Measurements from ENCODE around the gene BCOR.
A peak's percentile ranks its signal among the peaks of the same experiment; 100 is the strongest.

The BCOR gene

DNA sequence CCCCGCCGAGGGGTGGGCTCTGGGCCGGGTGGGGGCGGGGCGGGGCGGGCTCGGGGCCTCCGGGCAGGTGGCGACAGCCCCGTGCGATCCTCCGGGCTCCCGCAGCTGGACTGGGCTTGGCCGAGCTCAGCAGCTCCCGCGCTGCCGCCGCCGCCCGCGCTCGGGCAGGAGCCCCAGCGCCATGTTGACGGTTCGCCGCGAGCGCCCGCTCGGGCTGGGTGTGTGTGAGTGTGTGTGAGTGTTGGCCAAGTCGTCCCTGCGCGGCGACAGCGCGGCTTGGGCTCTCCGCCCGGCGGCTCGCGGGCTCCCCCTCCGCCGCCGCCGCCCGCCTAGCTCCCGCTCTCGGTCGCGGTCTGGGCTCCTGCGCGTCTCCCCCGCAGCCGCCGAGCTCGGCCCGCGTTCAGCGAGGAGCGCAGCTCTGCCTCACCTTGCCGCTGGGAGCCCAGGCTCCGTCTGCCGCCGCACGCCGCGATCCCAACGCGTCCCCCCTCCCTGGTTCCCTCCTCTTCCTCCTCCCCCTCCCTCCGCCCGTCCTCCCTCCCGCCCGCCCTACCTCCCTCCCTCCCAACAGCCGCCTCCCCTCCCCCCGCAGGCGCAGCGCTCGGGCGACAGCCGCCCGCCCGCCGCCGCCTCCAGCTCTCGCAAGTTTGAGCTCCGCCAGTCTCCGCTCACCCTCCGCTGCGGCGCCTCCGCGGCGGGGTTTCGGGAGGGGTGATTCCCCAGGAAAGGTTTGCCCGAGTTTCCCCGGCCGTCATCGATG is at the start of gene BCOR:
TSS of gene BCOR (minus strand) at position 455 of the 760 bp plus-strand sequence. CDS start 20,029 bp downstream, outside the sequence.
- peak; percentile 69 for DNase-seq (ENCODE audit: low spot score)

DNA sequence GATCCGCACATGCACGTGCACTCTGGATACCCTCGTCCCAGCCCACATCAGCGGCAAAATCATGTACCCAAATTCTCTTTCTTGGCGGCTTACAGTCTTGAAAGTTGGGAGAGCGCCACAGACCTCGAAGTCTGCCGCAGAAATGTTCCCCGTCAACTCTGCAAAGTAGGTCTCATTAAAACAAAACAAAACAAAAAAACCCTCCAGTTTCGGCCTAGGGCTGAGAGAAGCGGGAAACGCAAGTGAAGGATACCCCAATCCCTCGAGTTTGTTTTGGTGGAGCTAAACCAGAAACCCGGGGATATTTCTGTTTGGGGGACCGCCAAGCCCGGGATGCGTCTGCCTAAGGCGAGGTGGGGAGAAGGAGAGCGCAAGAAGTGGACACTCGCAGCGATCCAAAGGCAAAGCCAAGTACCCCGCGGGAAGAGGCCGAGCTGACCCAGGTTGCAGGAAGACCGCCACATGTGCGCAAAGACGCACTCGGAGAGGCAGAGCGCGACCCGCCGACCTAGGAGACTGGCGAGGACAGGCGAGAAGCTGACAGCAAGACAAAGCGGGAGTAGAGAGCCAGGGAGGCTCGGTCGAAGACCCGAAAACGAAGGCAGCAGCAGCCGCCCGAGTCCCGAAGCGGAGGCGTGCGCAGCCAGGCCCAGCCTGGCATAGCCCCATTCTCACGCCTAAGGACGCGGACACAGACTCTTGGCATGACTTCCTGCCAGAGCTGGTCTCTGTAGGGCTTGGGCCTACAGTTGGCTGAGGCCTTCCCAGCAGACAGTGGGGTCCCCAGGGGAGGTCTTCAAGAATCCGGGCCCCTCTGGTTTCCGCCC is 49.6 kb upstream of the BCOR start:
- no peak for DNase-seq (ENCODE audit: low spot score)

DNA sequence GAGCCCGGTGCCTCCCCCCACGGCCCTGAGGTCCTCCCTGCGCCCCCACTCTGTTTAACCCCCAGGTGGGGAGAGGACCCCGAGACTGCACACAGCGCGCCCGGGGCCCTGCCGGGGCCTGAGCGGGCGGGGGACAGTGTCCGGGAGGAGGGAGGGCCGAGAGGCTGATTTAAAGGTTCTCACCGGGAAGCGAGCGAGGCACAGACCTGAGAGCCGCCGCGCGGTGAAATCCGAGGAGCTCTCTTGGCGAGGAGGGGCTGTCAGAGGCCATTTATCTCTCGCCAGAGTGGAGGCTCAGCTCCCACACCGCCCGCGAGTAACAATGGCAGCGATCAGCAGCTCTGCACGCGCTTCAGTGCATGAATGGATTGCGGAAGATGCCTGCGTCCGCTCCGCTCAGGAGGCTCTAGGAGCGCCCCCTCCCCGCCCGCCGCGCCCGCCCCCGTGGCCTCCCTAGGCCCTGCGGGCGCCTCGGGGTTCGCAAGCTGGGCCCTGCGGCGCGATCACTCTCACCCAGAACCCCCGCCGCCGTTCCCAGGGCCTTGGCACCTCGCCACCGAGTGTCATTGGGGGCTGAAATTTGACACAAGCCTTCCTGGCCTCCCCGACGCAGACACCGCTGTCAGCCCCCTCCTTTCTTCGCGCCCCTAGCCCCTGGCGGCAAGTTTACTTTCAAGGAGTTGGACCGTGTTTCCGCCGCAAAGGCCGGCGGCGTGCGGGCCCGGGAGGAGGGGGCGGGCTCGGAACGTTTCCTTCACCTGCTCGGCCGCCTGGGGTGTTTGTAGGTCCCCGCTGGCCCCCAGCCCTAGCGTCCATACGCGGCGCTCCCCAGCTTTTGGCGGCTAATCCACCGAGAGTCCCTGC is 48.7 kb upstream of the BCOR start:
- peak; percentile 20 for DNase-seq (ENCODE audit: low spot score)

DNA sequence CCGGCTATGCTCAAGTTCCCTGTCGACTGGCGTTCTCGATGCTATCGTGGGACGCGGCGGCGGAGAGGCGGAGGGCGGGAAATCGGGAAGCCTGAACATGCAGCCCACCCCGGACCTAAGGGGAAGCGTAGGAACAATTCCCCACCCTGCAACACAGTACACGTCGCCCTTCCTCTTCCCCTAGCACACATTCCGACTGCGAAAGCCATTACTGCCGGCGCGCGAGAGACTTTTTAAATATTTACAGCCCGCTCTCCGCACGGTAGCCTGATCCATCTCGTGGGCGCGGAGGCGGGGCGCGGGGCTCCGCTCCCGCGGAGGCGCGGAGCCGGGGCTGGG is 48.1 kb upstream of the BCOR start:
- no peak for DNase-seq (ENCODE audit: low spot score)

DNA sequence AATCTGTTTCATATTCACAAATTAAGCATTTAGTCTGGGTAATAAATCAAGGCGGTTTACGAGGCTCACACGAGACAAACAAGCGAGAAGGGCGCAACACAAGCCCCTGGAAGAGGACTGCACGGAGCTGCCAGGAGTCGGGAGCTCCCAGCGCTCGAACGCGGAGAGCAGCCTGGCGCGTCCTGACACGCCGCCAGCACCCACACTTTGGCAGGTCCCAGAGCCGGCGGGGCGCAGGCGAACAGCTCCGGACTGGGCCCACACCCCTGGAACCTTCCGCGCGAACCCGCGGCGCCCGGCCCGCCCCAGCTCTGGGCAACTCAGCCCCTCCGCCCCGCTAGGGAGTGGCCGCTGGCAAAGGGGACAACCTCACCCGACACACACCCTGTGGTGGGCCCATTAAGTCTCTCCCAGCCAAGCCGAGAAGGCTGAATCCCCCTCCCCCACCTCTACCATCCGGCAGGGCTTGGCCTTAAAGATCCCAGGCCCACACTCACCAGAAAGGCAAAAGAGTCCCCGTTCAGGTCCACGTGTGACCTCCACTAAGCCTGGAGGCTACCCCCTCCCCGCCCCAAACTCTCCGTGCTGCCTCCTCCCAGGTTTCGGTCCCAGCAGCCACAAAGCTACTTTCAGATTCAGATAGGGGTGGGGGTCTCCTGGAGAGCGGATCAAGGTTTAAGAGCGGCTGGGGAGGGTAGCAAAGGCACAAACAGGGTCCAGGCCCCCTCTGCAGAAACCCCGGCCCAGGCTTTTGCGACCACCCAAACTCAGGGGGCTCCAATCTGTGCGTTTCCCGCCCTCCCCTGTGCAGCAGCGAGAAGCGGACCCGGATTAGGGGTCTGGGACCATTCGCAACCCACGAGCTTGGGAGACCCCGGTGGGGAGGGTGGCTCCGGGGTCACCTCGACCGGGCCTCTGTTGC is 47.5 kb upstream of the BCOR start:
- DNase-seq (ENCODE audit: low spot score), result no peak

DNA sequence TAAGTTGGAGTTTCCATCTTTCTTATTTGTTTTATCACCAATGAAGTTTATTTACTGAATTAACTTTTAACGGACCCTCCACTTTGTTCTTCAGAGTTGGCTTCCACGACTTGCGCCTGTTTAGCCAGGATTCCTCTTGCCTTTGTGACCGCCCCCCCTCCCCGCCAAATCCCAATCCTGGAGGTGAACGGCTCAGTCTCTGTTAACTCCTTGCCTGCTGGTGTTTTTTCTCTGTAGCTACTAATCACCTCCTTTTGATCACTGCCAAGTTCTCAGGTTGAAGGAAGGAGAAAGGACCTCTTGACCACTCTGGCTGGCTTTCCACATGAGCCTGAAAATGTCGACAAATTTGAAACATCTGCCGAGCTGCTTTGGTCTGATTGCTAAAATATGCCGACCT is 46.8 kb upstream of the BCOR start:
- no peak for DNase-seq (ENCODE audit: low spot score)

DNA sequence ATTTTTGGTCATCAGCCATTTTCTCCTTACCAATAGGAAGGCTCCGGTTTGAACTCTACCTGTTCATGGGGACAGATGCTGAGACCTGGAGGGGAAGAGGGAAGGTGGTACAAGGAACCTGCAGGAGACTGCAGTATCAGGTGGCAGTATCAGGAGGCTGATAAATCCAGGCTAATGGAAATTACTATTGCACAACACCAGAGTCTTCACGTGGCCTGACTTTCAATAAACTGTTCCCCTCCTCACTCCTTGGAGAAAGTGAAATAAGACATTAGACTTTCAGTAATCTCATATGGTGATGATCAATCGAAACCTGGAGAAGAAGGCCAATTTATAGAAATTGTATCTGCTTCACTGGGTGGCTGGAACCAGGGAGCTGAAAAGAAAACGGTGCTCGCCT is 46.2 kb upstream of the BCOR start:
- DNase-seq (ENCODE audit: low spot score), result no peak

DNA sequence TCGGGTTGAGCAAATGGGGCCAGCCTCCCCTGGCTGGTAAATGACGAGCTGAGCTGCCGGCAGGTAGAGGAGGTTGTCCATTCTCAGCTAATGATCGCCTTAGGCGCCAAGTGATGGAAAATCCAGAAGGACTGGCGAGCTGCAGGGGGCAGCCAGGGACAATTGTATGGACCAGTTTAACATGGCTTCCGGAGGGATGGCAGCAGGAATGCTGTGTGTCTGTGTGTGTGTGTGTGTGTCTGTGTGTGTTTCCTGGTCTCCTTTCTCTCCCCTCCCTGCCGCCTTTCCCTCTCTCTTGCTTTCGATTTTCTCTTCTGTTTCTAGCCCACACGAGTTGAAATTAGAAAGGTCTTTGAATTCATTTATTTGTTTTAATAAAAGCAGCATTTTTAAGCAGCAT is 45.2 kb upstream of the BCOR start:
- no peak for DNase-seq (ENCODE audit: low spot score)

DNA sequence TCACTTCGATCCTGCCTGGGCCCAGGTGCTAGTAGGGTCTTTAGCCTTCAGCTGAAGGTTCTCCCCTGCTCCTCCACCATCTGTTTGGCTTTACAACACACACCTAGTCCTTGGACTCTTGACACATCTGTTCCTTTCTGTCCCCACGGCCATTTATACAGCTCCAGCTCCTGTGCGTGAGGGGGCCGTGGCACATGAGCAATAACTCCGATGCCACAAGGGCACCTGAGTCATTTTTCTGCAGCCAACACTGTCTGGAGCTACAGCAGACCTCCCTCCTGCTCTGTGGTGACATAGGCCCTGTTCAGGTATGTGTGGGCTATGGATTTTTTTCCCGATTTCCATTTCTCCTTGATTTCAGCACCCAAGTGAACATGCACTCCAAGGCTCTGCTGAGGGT is 44.7 kb upstream of the BCOR start:
- DNase-seq (ENCODE audit: low spot score), result no peak

DNA sequence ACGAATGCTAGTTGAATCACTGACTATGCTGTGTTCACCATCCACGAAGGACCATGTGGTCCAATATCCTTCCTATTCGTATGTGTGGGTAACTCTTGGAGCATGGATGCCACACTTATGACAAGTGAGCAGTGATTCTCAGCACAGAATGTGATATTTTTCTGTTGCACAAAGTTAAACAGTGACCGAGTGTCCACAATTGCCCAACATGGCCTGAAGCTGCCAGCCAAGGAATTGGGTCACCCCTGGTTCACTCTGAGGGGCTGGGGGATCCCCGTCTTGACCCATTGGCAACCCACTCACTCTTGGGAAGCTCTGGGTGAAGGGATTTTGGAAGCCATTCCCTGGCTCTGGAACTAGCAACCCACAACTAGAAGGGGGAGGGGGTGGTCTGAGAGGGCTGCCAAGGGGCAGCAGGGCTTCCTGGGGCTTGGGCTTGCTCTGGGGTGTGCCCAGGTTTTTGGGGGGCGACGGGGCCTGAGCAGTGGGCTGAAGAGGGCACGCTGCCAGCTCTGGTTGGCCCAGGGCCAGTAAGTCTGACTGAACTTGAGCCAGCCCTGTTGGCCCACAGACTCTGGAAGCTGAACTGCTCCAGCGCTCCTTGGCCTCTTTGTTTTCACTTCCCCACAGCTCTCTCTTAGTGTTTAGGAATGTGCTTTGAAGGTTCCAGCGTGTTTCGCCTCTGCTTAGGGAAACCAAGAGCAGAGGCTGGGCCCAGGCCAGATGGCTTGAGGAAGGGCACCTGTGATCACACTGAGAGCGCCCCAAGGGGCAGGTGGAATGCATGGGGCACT is 43.1 kb upstream of the BCOR start:
- DNase-seq (ENCODE audit: low spot score), result no peak

DNA sequence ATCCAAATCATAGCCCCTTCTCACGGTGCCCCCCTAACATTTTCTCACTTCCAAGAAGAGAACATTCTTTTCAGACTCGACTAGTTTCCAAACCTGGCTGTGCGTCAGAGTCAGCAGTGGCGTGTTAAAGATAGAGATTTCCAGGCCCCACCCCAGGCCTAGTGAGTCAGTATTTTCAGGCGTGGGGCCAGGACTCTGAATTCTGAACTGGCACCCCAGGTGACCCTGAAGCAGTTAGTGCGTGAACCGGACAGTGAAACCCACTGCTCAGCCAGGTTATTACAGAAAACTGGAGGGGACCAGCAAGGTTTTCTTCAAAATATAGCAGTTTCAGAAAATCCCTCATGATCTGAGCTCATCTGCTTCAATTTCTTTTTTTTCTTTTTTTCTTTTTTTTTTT is 35.0 kb upstream of the BCOR start:
- DNase-seq (ENCODE audit: low spot score), result no peak

DNA sequence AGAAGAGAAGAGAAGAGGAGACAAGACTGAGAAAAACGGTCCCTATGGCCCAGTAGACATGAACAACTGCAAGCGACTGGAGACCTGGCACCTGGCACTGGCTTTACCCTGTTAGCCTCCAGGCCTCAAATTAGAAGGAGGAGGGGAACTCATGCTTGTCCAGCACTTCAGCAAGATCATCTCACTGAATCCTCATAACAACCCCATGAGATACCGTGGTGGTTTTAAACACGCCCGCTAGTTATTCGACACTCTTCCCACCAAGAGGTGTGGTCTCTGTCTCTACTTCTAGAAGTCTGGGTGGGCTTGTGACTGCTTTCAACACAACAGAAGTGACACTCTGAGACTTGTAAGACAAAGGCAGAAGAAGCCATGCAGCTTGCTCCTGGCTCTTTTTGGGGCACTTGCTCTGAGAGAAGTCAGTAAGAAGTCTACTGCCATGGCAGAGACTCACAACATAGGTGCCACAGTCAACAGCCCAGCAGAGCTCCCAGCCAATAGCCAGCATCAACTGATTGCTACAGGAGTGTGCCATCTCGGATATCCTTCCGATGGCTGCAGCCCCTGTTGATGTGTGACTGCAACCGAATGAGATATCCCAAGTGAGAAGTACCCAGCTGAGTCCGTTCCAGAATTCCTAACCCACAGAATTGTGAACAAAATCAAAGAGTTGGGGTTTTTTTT is 34.0 kb upstream of the BCOR start:
- no peak for DNase-seq (ENCODE audit: low spot score)

DNA sequence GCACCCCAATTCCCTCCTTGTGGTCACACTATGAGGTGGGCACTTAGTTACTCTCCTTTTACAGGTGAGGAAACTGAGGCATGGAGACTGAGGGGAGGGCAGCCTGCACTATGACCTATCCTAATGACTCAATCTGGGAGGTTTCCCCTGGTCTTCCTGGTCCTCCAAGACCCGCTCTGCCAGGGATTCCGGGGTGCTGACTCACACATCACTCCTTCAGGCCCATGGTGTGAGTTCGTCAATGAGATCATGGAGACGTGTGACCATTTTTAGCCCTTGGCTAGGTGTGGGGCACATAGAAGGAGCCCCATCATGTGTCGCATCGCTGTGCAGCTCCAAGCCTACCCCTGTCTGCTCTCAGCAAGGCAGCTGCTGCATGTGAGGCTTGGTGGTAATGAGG is 32.4 kb upstream of the BCOR start:
- peak; percentile 65 for DNase-seq (ENCODE audit: low spot score)

DNA sequence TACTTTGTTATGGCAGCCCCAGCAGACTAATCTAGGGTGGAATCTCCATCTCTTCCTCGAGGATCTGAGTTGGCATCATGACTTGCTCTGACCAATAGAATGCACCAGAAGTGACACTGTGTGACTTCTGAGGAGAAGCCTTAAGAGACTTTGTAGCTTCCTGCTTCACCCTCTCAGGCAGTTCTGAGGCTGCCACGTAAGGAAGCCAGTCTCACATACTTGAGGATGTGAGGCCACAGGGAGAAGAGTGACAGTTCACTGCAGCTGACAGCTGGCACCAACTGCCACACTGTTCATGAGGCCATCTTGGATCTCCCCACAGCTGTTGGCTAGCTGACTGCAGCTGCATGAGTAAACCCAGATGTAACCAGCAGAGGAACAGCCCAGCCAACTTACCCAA is 29.3 kb upstream of the BCOR start:
- peak; percentile 23 for DNase-seq (ENCODE audit: low spot score)

DNA sequence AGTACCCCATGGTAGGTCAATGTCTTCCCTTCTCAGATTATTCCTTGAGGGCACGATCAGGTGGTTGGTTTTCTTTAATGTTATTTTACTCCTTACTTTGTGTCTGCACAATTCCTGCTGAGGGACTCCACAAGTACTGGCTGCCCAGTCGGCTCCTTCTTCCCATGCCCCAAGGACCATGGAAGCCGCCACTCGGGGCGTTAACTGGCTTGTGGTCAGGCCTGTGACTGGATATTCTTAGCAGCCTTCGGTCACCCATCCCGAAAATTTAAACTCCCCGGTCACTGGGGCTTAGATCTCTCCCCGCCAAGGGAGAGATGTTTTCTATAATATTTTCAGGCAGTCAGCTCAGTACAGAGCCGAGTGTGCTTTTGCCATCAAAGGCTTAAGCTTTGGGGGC is 24.7 kb upstream of the BCOR start:
- no peak for DNase-seq (ENCODE audit: low spot score)

DNA sequence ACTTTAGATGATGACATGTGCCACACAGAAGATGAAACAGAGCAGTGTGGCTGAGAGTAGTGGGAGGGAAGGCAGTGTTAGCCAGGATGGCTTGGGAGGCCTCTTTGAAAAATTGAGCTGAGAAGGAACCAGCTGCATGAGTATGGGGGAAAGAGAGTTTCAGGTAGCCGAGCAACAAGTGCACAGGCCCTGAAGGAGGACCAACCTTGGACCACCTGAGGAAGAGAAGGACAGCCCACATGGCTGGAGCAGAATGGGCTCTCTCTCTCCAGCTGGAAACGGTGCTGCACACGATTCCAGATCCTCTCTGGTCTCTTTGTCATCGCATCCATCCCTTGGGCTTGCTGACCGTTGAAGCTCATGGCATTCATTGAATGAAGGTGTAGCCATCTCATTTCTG is 23.9 kb upstream of the BCOR start:
- no peak for DNase-seq (ENCODE audit: low spot score)

DNA sequence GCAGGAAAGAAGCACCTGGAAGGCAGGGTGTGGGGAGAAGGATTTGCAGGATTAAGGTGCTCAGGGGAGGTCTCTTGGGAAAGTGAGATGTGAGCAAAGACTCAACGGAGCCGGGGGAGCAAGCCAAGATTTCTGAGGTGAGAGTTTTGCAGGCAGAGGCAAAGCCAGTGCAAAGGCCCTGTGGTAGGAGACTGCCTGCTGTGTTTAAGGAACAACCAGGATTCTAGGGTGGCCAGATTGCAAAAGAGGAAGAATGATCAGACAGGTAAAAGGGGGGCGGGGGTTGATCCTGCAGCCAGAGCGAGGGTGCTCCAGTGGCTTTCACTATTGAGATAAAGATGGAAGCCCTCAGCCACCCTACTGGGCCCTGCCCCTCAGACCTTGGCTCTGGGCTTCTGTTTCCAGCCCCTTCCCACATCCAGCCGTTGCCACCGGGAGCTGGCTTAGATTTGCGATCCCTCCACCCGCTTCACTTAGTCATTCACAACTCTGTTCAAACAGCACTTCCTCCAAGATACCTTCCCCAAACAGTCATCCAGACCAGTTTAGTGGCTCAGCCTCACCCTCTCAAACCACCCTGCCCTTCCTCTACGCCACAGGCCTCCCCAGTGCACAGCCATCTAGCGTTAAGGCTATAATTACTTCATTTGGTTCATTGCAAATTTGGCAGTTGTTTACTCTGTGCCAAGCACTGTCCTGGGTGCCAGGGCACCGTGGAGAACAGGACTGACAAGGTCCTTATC is 23.3 kb upstream of the BCOR start:
- DNase-seq (ENCODE audit: low spot score), result no peak

DNA sequence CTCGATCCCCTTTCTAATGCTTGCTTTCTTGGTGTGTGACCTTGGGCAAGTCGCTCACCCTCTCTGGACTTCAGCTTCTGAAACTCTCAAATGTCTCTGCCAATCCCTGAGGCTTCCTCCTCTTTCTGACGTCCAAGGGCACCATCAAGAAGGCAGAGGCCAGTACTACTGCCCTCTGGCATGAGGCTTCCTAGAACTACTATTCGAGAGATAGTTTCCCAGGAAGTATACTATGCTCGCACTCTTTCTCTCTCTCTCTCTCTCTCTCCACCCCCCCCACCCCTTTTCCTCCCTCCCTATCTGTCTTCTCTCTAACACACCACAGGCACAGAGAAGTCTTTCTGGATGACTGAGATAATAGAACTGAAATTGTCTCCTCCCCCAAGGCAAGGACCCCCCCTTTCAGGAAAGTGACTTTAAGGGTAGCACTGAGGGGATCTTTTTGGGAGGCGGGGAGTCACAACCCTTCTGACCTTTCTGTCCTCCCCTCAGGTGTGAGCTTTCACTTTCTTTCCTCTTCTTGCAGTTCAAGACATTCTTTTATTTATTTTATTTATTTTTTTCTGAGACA is 20.0 kb upstream of the BCOR start:
- no peak for DNase-seq (ENCODE audit: low spot score)

DNA sequence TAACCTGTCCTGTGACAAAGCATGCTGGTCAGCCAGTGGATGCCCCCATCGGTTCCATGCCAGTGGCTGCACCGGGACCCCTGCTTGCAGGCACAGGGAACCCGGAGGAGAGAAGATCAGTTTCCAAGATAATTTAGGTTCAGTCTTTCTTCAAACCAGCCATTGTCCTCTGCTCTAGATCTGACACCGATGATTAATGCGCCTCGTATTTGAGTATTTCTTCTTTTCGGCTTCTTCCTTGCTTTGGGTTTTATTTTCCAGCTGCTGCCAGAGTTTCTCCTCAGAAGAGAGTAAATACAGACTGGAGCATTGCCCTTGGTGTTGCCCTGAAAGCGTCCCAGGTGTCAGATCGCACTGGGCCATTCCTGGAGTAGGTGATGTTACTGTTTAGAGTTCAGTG is 19.2 kb upstream of the BCOR start:
- no peak for DNase-seq (ENCODE audit: low spot score)
